ENCODE measurements around the gene CCDC6.
"Not testable (repeated sequence)": the region's sequence is repeated elsewhere in the genome, so short reads cannot be mapped to it uniquely, and the experiment has no call there.

The CCDC6 gene

DNA sequence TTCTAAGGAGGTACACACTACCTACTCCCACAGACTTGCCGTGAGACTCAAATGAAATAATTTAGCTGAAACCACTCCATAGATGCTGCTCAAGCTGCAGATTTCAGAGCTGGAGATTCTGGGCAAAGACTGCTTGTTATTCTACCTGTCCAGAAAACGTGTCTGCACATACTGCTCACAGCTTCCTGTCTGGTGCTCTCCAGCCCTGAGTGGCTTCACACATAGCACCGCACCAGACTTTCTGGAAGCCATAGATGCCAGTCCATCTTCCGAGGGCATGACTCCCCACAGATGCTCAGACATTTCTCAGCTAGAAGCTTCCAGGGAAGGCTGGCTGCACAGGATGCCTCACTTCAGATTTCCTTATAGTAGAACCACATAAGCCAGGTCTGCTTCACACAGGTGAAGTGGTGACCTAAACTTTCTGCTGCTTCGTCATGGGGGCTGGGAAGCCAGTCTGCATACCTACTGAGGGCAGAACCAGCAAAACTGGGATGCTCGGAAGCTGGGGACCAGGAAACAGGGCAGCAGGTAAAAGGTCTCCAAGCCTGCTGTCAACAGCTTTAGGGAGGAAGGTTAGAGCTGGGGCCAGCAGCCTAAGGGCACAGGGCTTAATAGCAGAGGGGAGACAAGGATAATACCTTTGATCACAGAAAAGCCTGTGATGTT, 18.2 kb downstream of the CCDC6 start:
- peaks cover 0 to 2% of the 10 kb centered on the region in 2 donors for H3K9me3 ChIP-seq (replicated peaks in 1 of 2; ENCODE audit: control insufficient read depth in 2 of 2, insufficient read depth in 1 of 2, low read depth in 1 of 2, low read length in 2 of 2)
- no peak overlapping the region for H3K18ac ChIP-seq (ENCODE audit: low read length)
- H3K9ac ChIP-seq (ENCODE audit: low read depth, low read length, poor library complexity), result no peak overlapping the region
- no CpG with 5 or more reads among the region's 6 CpGs for WGBS, 2 donors (ENCODE audit: extremely low coverage in 2 of 2, insufficient read length in 2 of 2, insufficient replicate concordance in 1 of 2)
- H3K4me3 ChIP-seq (ENCODE audit: low read length in 2 of 2), result no peak overlapping the region
- no peak overlapping the region for H2AFZ ChIP-seq (ENCODE audit: low read length)
- H4K8ac ChIP-seq (ENCODE audit: low read depth, low read length), result no peak overlapping the region
- H2AK5ac ChIP-seq (ENCODE audit: low read depth, low read length), result no peak overlapping the region
- no peaks in the 10 kb centered on the region for H3K27me3 ChIP-seq (ENCODE audit: control insufficient read depth in 3 of 3, insufficient read depth in 3 of 3, low read depth in 1 of 3, low read length in 3 of 3)
- H2BK5ac ChIP-seq (ENCODE audit: low read length), result no peak overlapping the region
- no peak overlapping the region for H3K27ac ChIP-seq (replicated peaks; ENCODE audit: low read length)
- no peak overlapping the region for H2BK12ac ChIP-seq (ENCODE audit: low read length)
- H3K4me2 ChIP-seq (ENCODE audit: insufficient read depth, low read length, poor library complexity, severe bottlenecking), result no peak overlapping the region
- H3K23ac ChIP-seq (ENCODE audit: low read depth, low read length, poor library complexity), result no peak overlapping the region
- H2BK120ac ChIP-seq (ENCODE audit: low read depth, low read length), result no peak overlapping the region
- H3K4ac ChIP-seq (ENCODE audit: low read length), result no peak overlapping the region
- no peak overlapping the region for H3K14ac ChIP-seq (ENCODE audit: low read length)
- no peak for DNase-seq (ENCODE audit: low spot score)
- no peak overlapping the region for H2BK15ac ChIP-seq (ENCODE audit: low read length)
- H3K79me1 ChIP-seq (ENCODE audit: low read depth, low read length), result peaks cover 14% of the 10 kb centered on the region
- H3K36me3 ChIP-seq (replicated peaks in 1 of 2; ENCODE audit: control insufficient read depth in 2 of 2, insufficient read depth in 2 of 2, low read length in 2 of 2), result peaks cover 9 to 23% of the 10 kb centered on the region in 2 donors
- no peaks in the 10 kb centered on the region for H3K4me1 ChIP-seq (ENCODE audit: control insufficient read depth in 2 of 2, insufficient read depth in 1 of 2, low read depth in 1 of 2, low read length in 2 of 2)
- H4K91ac ChIP-seq (ENCODE audit: low read depth, low read length, poor library complexity), result no peak overlapping the region

- Histone ChIP-seq H3K4me3 (ENCODE audit: low read length in 2 of 2) (no peak overlapping the region), H3K4me2 (ENCODE audit: insufficient read depth, low read length, poor library complexity, severe bottlenecking) (no peak overlapping the region), H3K23ac (ENCODE audit: low read depth, low read length, poor library complexity) (no peak overlapping the region), H3K18ac (ENCODE audit: low read length) (no peak overlapping the region), H2BK15ac (ENCODE audit: low read length) (no peak overlapping the region), H4K91ac (ENCODE audit: low read depth, low read length, poor library complexity) (no peak overlapping the region), H3K9ac (ENCODE audit: low read depth, low read length, poor library complexity) (no peak overlapping the region), H3K4ac (ENCODE audit: low read length) (no peak overlapping the region), H3K4me1 (ENCODE audit: control insufficient read depth in 2 of 2, insufficient read depth in 1 of 2, low read depth in 1 of 2, low read length in 2 of 2) (no peaks in the 10 kb centered on the region), H3K27ac (replicated peaks; ENCODE audit: low read length) (no peak overlapping the region), H3K79me1 (ENCODE audit: low read depth, low read length) (peaks cover 14% of the 10 kb centered on the region), H4K8ac (ENCODE audit: low read depth, low read length) (no peak overlapping the region), H2BK12ac (ENCODE audit: low read length) (no peak overlapping the region), H2AK5ac (ENCODE audit: low read depth, low read length) (no peak overlapping the region), H3K36me3 (replicated peaks in 1 of 2; ENCODE audit: control insufficient read depth in 2 of 2, insufficient read depth in 2 of 2, low read length in 2 of 2) (peaks cover 9 to 23% of the 10 kb centered on the region in 2 donors), H3K9me3 (replicated peaks in 1 of 2; ENCODE audit: control insufficient read depth in 2 of 2, insufficient read depth in 1 of 2, low read depth in 1 of 2, low read length in 2 of 2) (peaks cover 0 to 4% of the 10 kb centered on the region in 2 donors), H2BK5ac (ENCODE audit: low read length) (no peak overlapping the region), H3K27me3 (ENCODE audit: control insufficient read depth in 3 of 3, insufficient read depth in 3 of 3, low read depth in 1 of 3, low read length in 3 of 3) (no peaks in the 10 kb centered on the region), H3K14ac (ENCODE audit: low read length) (no peak overlapping the region), H2BK120ac (ENCODE audit: low read depth, low read length) (no peak overlapping the region), H2AFZ (ENCODE audit: low read length) (no peak overlapping the region)
- WGBS, 2 donors (ENCODE audit: extremely low coverage in 2 of 2, insufficient read length in 2 of 2, insufficient replicate concordance in 1 of 2), result no CpG with 5 or more reads among the region's 5 CpGs
- no peak for DNase-seq (ENCODE audit: low spot score)
These were observed 19.4 kb downstream of the CCDC6 start for GRCh38 chr10:59887006-59887405.

- H4K91ac ChIP-seq (ENCODE audit: low read depth, low read length, poor library complexity), result no peak overlapping the region
- no peak overlapping the region for H3K4me3 ChIP-seq (ENCODE audit: low read length in 2 of 2)
- H3K27ac ChIP-seq (replicated peaks; ENCODE audit: low read length), result no peak overlapping the region
- peaks cover 14% of the 10 kb centered on the region for H3K79me1 ChIP-seq (ENCODE audit: low read depth, low read length)
- no peak overlapping the region for H3K18ac ChIP-seq (ENCODE audit: low read length)
- no peak overlapping the region for H3K23ac ChIP-seq (ENCODE audit: low read depth, low read length, poor library complexity)
- no peak overlapping the region for H2AK5ac ChIP-seq (ENCODE audit: low read depth, low read length)
- no peak overlapping the region for H3K4me2 ChIP-seq (ENCODE audit: insufficient read depth, low read length, poor library complexity, severe bottlenecking)
- H3K36me3 ChIP-seq (replicated peaks in 1 of 2; ENCODE audit: control insufficient read depth in 2 of 2, insufficient read depth in 2 of 2, low read length in 2 of 2), result peaks cover 9 to 15% of the 10 kb centered on the region in 2 donors
- no peak overlapping the region for H2AFZ ChIP-seq (ENCODE audit: low read length)
- peaks cover 0 to 2% of the 10 kb centered on the region in 2 donors for H3K4me1 ChIP-seq (ENCODE audit: control insufficient read depth in 2 of 2, insufficient read depth in 1 of 2, low read depth in 1 of 2, low read length in 2 of 2)
- H3K9ac ChIP-seq (ENCODE audit: low read depth, low read length, poor library complexity), result no peak overlapping the region
- no CpG with 5 or more reads among the region's 8 CpGs for WGBS, 2 donors (ENCODE audit: extremely low coverage in 2 of 2, insufficient read length in 2 of 2, insufficient replicate concordance in 1 of 2)
- no peak overlapping the region for H2BK120ac ChIP-seq (ENCODE audit: low read depth, low read length)
- H3K14ac ChIP-seq (ENCODE audit: low read length), result no peak overlapping the region
- no peak overlapping the region for H2BK15ac ChIP-seq (ENCODE audit: low read length)
- no peaks in the 10 kb centered on the region for H3K27me3 ChIP-seq (ENCODE audit: control insufficient read depth in 3 of 3, insufficient read depth in 3 of 3, low read depth in 1 of 3, low read length in 3 of 3)
- H4K8ac ChIP-seq (ENCODE audit: low read depth, low read length), result no peak overlapping the region
- H3K9me3 ChIP-seq (replicated peaks in 1 of 2; ENCODE audit: control insufficient read depth in 2 of 2, insufficient read depth in 1 of 2, low read depth in 1 of 2, low read length in 2 of 2), result peaks cover 0 to 4% of the 10 kb centered on the region in 2 donors
- no peak overlapping the region for H2BK12ac ChIP-seq (ENCODE audit: low read length)
- no peak for DNase-seq (ENCODE audit: low spot score)
- no peak overlapping the region for H3K4ac ChIP-seq (ENCODE audit: low read length)
- H2BK5ac ChIP-seq (ENCODE audit: low read length), result no peak overlapping the region
These were observed 20.8 kb downstream of the CCDC6 start for GRCh38 chr10:59885430-59886134.

- H2BK120ac ChIP-seq (ENCODE audit: low read depth, low read length); H3K4me1 ChIP-seq (ENCODE audit: control insufficient read depth in 2 of 2, insufficient read depth in 1 of 2, low read depth in 1 of 2, low read length in 2 of 2): not testable (repeated sequence)
- no CpG with 5 or more reads among the region's 8 CpGs for WGBS, 2 donors (ENCODE audit: extremely low coverage in 2 of 2, insufficient read length in 2 of 2, insufficient replicate concordance in 1 of 2)
These were observed 21.5 kb downstream of the CCDC6 start for GRCh38 chr10:59884893-59885292.

More at GRCh38 chr10:59884893-59885292, 21.5 kb downstream of the CCDC6 start:
- not testable (repeated sequence) for H3K4me3 ChIP-seq (ENCODE audit: low read length in 2 of 2); H4K91ac ChIP-seq (ENCODE audit: low read depth, low read length, poor library complexity); H3K4me2 ChIP-seq (ENCODE audit: insufficient read depth, low read length, poor library complexity, severe bottlenecking); DNase-seq (ENCODE audit: low spot score); H3K9me3 ChIP-seq (replicated peaks in 1 of 2; ENCODE audit: control insufficient read depth in 2 of 2, insufficient read depth in 1 of 2, low read depth in 1 of 2, low read length in 2 of 2); H3K9ac ChIP-seq (ENCODE audit: low read depth, low read length, poor library complexity); H3K27me3 ChIP-seq (ENCODE audit: control insufficient read depth in 3 of 3, insufficient read depth in 3 of 3, low read depth in 1 of 3, low read length in 3 of 3); H2BK12ac ChIP-seq (ENCODE audit: low read length); H3K4ac ChIP-seq (ENCODE audit: low read length); H2BK15ac ChIP-seq (ENCODE audit: low read length); H3K18ac ChIP-seq (ENCODE audit: low read length); H4K8ac ChIP-seq (ENCODE audit: low read depth, low read length); H2AK5ac ChIP-seq (ENCODE audit: low read depth, low read length); H3K79me1 ChIP-seq (ENCODE audit: low read depth, low read length); H2BK5ac ChIP-seq (ENCODE audit: low read length); H3K27ac ChIP-seq (replicated peaks; ENCODE audit: low read length); H3K23ac ChIP-seq (ENCODE audit: low read depth, low read length, poor library complexity); H2AFZ ChIP-seq (ENCODE audit: low read length); H3K14ac ChIP-seq (ENCODE audit: low read length)
- H3K36me3 ChIP-seq (replicated peaks in 1 of 2; ENCODE audit: control insufficient read depth in 2 of 2, insufficient read depth in 2 of 2, low read length in 2 of 2), result peaks cover 6 to 12% of the 10 kb centered on the region in 2 donors
